Retinal pigment epithelial cell (primary cell): ENCODE data around the gene MTG1.

Experiments used
- DNase-seq: peaks from one replicate; pipeline ENCODE4 v3.0.0-alpha.2; 2010; ENCODE audit warnings: low read depth
- H3K4me3 ChIP-seq: 2 replicates; pipeline ENCODE4 v1.5.1; 2011; ENCODE audit warnings: mild to moderate bottlenecking, low read length, control low read depth, moderate library complexity
- TF ChIP-seq, protein P1 (sequence below): conservative IDR thresholded peaks from 2 replicates; pipeline ENCODE4 v1.5.1; 2011; ENCODE audit warnings: low read depth, low read length, control low read depth, inconsistent platforms

MTG1 gene

GRCh38 chr10:133461841-133462240 lies 67.9 kb downstream of the MTG1 start:
- H3K4me3 ChIP-seq = no peak overlapping the region
- no peak for DNase-seq
- TF ChIP-seq, protein P1, sequence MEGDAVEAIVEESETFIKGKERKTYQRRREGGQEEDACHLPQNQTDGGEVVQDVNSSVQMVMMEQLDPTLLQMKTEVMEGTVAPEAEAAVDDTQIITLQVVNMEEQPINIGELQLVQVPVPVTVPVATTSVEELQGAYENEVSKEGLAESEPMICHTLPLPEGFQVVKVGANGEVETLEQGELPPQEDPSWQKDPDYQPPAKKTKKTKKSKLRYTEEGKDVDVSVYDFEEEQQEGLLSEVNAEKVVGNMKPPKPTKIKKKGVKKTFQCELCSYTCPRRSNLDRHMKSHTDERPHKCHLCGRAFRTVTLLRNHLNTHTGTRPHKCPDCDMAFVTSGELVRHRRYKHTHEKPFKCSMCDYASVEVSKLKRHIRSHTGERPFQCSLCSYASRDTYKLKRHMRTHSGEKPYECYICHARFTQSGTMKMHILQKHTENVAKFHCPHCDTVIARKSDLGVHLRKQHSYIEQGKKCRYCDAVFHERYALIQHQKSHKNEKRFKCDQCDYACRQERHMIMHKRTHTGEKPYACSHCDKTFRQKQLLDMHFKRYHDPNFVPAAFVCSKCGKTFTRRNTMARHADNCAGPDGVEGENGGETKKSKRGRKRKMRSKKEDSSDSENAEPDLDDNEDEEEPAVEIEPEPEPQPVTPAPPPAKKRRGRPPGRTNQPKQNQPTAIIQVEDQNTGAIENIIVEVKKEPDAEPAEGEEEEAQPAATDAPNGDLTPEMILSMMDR = no peak

- DNase-seq = no peak
- H3K4me3 ChIP-seq = no peak overlapping the region
- TF ChIP-seq, protein P1 = no peak
These were observed 68.8 kb downstream of the MTG1 start for GRCh38 chr10:133462512-133463305.

DNA sequence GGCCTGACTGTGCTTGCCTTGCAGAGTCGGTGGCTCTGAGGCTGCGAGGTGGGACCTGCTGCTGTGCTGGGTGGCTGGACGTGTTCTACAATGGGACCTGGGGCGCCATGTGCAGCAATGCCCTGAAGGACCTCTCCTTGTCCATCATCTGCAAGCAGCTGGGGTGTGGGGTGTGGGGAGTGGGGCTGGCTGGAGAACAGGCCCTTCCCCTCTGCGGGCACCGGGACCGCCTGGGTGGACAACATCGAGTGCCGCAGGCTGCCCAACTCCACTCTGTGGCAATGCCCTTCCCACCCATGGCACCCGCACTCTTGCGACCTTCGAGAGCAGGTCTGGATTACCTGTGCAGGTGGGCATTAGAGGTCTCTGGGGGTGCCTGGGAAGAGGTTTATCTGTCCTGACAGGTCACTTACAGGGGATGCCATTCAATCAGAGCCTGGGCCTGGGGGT lies 70.7 kb downstream of the MTG1 start:
- TF ChIP-seq, protein P1 = no peak
- H3K4me3 ChIP-seq = no peak overlapping the region
- no peak for DNase-seq

DNA sequence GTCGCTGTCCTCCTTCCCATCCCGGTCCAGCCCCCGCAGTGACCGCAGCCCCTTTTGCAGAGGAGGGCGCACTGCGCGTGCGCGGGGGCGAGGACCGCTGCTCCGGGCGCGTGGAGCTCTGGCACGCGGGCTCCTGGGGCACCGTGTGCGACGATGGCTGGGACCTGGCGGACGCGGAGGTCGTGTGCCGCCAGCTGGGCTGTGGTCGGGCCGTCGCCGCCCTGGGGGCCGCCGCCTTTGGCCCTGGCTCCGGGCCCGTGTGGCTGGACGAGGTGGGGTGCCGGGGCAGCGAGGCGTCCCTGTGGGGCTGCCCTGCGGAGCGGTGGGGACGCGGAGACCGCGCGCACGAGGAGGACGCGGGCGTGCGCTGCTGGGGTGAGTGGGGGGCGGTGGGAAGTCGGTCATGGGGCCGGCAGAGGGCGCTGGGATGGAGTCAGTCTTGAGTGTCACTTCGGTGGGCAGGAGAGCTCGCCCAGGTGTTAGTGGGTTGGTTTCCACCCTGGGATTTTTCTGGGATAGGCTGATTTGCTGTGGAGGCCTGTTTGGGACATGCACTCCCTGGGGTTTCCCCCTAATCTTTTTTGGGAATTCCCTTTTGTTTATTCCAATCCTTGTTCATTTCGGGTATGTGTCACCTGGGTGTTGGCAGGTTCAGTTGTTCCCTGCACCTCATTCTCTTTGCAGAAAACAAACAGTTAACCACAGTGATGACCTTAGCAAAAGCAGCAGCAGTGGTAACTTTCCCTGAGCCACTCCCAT lies 71.4 kb downstream of the MTG1 start:
- H3K4me3 ChIP-seq = no peak overlapping the region
- TF ChIP-seq, protein P1 = no peak
- DNase-seq = no peak

- TF ChIP-seq, protein P1 = no peak
- DNase-seq = no peak
These were observed 72.1 kb downstream of the MTG1 start for GRCh38 chr10:133465950-133466474.

DNA sequence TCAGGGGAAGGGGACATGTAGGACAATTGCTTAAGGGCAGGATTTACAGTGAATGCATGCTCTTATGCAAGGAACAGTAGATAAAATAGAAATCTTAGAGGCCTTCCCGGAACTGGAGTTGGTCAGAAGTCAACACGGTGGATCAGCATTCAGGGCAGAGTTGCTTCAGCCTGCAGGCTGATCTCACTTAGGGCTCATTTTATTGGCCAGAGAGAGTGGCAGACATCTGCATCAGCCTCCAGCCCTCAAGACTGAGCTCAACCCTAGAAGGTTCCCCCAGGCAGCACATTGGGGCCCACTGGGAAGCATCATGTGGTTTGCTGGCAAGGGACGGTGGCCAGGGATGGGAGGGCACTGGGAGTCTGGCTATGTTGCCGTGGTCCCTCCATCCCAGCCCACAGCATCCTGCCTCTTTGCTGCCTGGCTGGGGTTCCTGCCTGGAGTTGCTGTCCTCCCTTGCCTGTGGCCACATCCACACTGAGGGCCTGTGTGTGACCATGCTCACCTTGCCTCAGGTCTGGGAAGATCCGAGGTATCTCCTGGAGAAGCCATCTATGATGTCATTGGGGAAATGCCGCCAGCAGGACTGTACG lies 72.8 kb downstream of the MTG1 start:
- no peak for DNase-seq
- TF ChIP-seq, protein P1 = no peak
- no peak overlapping the region for H3K4me3 ChIP-seq

More at GRCh38 chr10:133465950-133466474, 72.1 kb downstream of the MTG1 start:
- no peak overlapping the region for H3K4me3 ChIP-seq
